HCT116 (cell line): ENCODE data around the gene NEK11.

ENCODE experiments used
- CBX3 ChIP-seq: IDR thresholded peaks from 2 replicates; pipeline ENCODE4 v1.6.1; 2012; ENCODE audit warnings: low read depth
- CTCF ChIP-seq, 3 experiments: fragments of 200-600 bp in 1 of 3; sonication (generic) in 1 of 3; IDR thresholded peaks in 2 of 3; conservative IDR thresholded peaks in 1 of 3; 2 replicates each; pipeline ENCODE4 v1.5.1; 2012 to 2017; ENCODE audit warnings: low read depth in 2 of 3, low read length in 2 of 3, antibody characterized with exemption in 1 of 3, borderline replicate concordance in 1 of 3, control low read depth in 1 of 3, mild to moderate bottlenecking in 1 of 3, mixed read lengths in 1 of 3, mixed run types in 1 of 3, moderate library complexity in 1 of 3; ENCODE audit not compliant: insufficient read depth in 1 of 3
- EZH2 ChIP-seq: fragments of 200-600 bp; sonication (generic); IDR thresholded peaks from 2 replicates; pipeline ENCODE4 v1.6.1; 2017; ENCODE audit warnings: antibody characterized with exemption, mixed run types
- POLR2A ChIP-seq: IDR thresholded peaks from 2 replicates; pipeline ENCODE4 v1.7.0; 2011; ENCODE audit warnings: borderline replicate concordance; ENCODE audit not compliant: insufficient read depth, insufficient read length; ENCODE audit errors: extremely low read depth
- POLR2AphosphoS5 ChIP-seq: IDR thresholded peaks from 2 replicates; pipeline ENCODE4 v1.6.1; 2011; ENCODE audit warnings: mild to moderate bottlenecking, low read depth, low read length, moderate library complexity
- SRF ChIP-seq: IDR thresholded peaks from 2 replicates; pipeline ENCODE4 v1.6.1; 2012; ENCODE audit warnings: low read depth
- TCF7L2 ChIP-seq: IDR thresholded peaks from 2 replicates; pipeline ENCODE4 v1.7.0; 2011; ENCODE audit warnings: borderline replicate concordance, inconsistent platforms; ENCODE audit not compliant: insufficient read depth, insufficient read length; ENCODE audit errors: extremely low read depth
- ZNF274 ChIP-seq: fragments of 200-500 bp; sonication (Bioruptor generic); IDR thresholded peaks from 2 replicates; pipeline ENCODE4 v1.6.1; 2014; ENCODE audit warnings: mild to moderate bottlenecking, low read depth, low read length, inconsistent platforms

GRCh38 chr3:131239267-131239666, 212.6 kb downstream of the NEK11 start:
- TF ChIP-seq SRF, result no peak
- TF ChIP-seq ZNF274, result no peak
- TF ChIP-seq EZH2, result no peak
- TF ChIP-seq POLR2AphosphoS5, result no peak
- TF ChIP-seq POLR2A, result no peak
- TF ChIP-seq CTCF (IDR thresholded peaks at IDR 0.05 in 2 of 3, conservative IDR thresholded peaks at IDR 0.05 in 1 of 3; ENCODE audit: borderline replicate concordance in 1 of 3, insufficient read depth in 1 of 3, low read depth in 2 of 3, low read length in 2 of 3), result no peak
- TF ChIP-seq CBX3, result no peak
- TF ChIP-seq TCF7L2, result no peak
